K562 (cell line): ENCODE data around the gene CD300C. TPM values are rescaled to one million over a fixed set of nuclear protein-coding genes. Genes with fewer than 3 reads are reported as not detected.
"Not testable (repeated sequence)": the region's sequence is repeated elsewhere in the genome, so short reads cannot be mapped to it uniquely, and the experiment has no call there.

Source experiments
- ATAC-seq: fragments of 200-7000 bp; cut with Tn5 transposase; 3 replicates; pipeline ENCODE4 v1.9.1; 2020; ENCODE audit warnings: moderate library complexity
- BruUV-seq: library from RNA; stranded (reverse); fragments of 400-500 nt; replicated peaks from 2 replicates; lab custom pipeline; 2021; lab: Mats Ljungman, UMichigan
- CTCF ChIA-PET: fragments of 300-600 bp; formaldehyde crosslinking; extraction: SDS; loops from one replicate; lab custom pipeline; 2021; ENCODE audit warnings: low intra/inter-chr PET ratio; lab: Yijun Ruan, JAX
- POLR2A ChIA-PET: fragments of 300-600, 350-650 bp; sonication (Branson Sonifier 250); formaldehyde crosslinking; extraction: SDS; loops from one replicate; lab custom pipeline; 2021; ENCODE audit warnings: antibody characterized with exemption, inconsistent platforms; lab: Yijun Ruan, JAX
- DNase-seq, 4 experiments: peaks; one replicate each; pipeline versions ENCODE4 v3.0.0 to v3.0.0-alpha.2; 2011 to 2018; ENCODE audit warnings: low spot score in 3 of 4, mixed read lengths in 3 of 4; ENCODE audit errors: extremely low read depth in 1 of 4
- FAIRE-seq: peaks from 2 replicates; lab custom pipeline; 2011; peaks lifted over from hg19 to GRCh38; lab: Jason Lieb, UNC
- H2AFZ ChIP-seq: 2 replicates; pipeline ENCODE4 v1.6.0; 2011; ENCODE audit warnings: low read depth, low read length, control low read depth, inconsistent platforms
- H3K27ac ChIP-seq: fragments of 200-600 bp; 3 replicates; pipeline ENCODE4 v1.8.0; 2011; ENCODE audit warnings: low read depth, mild to moderate bottlenecking, control low read depth, inconsistent platforms, low read length, moderate library complexity, mixed read lengths; ENCODE audit errors: extremely low read depth
- H3K27me3 ChIP-seq, 2 experiments: fragments of 300-600 bp in 1 of 2; 2 replicates in 1 of 2; 3 replicates in 1 of 2; pipeline versions ENCODE4 v1.6.0 to v1.8.0; 2011; ENCODE audit warnings: inconsistent platforms in 2 of 2, low read length in 2 of 2, mild to moderate bottlenecking in 1 of 2, mixed read lengths in 1 of 2, moderate library complexity in 1 of 2; ENCODE audit not compliant: control insufficient read depth in 2 of 2, insufficient read depth in 2 of 2
- H3K36me3 ChIP-seq: fragments of 300-600 bp; 3 replicates; pipeline ENCODE4 v1.8.0; 2011; ENCODE audit warnings: mild to moderate bottlenecking, low read length, inconsistent platforms; ENCODE audit not compliant: control insufficient read depth, insufficient read depth
- H3K4me1 ChIP-seq, 2 experiments: fragments of 200-600 bp in 1 of 2; replicated peaks in 1 of 2; 2 replicates in 1 of 2; 3 replicates in 1 of 2; pipeline versions ENCODE4 v1.5.1 to v1.8.0; 2011; ENCODE audit warnings: inconsistent platforms in 2 of 2, low read length in 2 of 2, mild to moderate bottlenecking in 1 of 2, mixed read lengths in 1 of 2, moderate library complexity in 1 of 2; ENCODE audit not compliant: control insufficient read depth in 2 of 2, insufficient read depth in 2 of 2
- H3K4me2 ChIP-seq: 2 replicates; pipeline ENCODE4 v1.6.1; 2011; ENCODE audit warnings: low read length, control low read depth, inconsistent platforms, mixed read lengths; ENCODE audit not compliant: insufficient read depth
- H3K4me3 ChIP-seq: fragments of 200-600 bp; sonication (generic), shearing (Covaris generic); 2 replicates; pipeline ENCODE4 v1.5.1; 2016; ENCODE audit warnings: control low read depth, inconsistent platforms
- H3K79me2 ChIP-seq: fragments of 200-600 bp; 3 replicates; pipeline ENCODE4 v1.8.0; 2011; ENCODE audit warnings: low read length, inconsistent platforms; ENCODE audit not compliant: control insufficient read depth, insufficient read depth
- H3K9ac ChIP-seq, 2 experiments: 2 replicates each; pipeline versions ENCODE4 v1.6.0 to v1.6.1; 2011; ENCODE audit warnings: low read depth in 2 of 2, low read length in 2 of 2, control low read depth in 1 of 2, inconsistent platforms in 1 of 2, mild to moderate bottlenecking in 1 of 2, mixed read lengths in 1 of 2; ENCODE audit not compliant: insufficient read depth in 1 of 2
- H3K9me1 ChIP-seq: one replicate; pipeline ENCODE4 v1.6.0; 2011; ENCODE audit warnings: inconsistent platforms, mild to moderate bottlenecking, low read length, moderate library complexity; ENCODE audit not compliant: control insufficient read depth, insufficient read depth
- H3K9me3 ChIP-seq: replicated peaks from 2 replicates; pipeline ENCODE4 v1.5.1; 2011; ENCODE audit warnings: low read depth, low read length, inconsistent platforms; ENCODE audit not compliant: control insufficient read depth, insufficient read depth
- H4K20me1 ChIP-seq: replicated peaks from 2 replicates; pipeline ENCODE4 v1.6.1; 2011; ENCODE audit warnings: low read length, inconsistent platforms, mixed read lengths; ENCODE audit not compliant: control insufficient read depth, insufficient read depth
- ATF3 ChIP-seq, 2 experiments: fragments of 450-650 bp in 1 of 2; sonication (generic) in 1 of 2; formaldehyde crosslinking in 1 of 2; IDR thresholded peaks in 1 of 2; conservative IDR thresholded peaks in 1 of 2; 2 replicates each; pipeline versions ENCODE4 v1.6.1 to v1.8.1; 2016 to 2023; ENCODE audit warnings: mild to moderate bottlenecking in 2 of 2, moderate library complexity in 2 of 2, inconsistent platforms in 1 of 2, missing genetic modification reagents in 1 of 2
- BDP1 ChIP-seq: IDR thresholded peaks from 3 replicates; pipeline ENCODE4 v1.6.1; 2011; ENCODE audit not compliant: insufficient read length, insufficient read depth
- C11orf30 ChIP-seq: fragments of 450-650 bp; IDR thresholded peaks from 2 replicates; pipeline ENCODE4 v1.6.1; 2016; ENCODE audit warnings: low read depth, mild to moderate bottlenecking
- TBP ChIP-seq: optimal IDR thresholded peaks from 2 replicates; pipeline ENCODE3; 2011; ENCODE audit warnings: low read depth, low read length, improper control_type of control experiment
- THAP12 ChIP-seq: fragments of 250-450 bp; sonication (Bioruptor Pico); IDR thresholded peaks from 2 replicates; pipeline ENCODE4 v1.9.0; 2021; ENCODE audit warnings: mild to moderate bottlenecking, inconsistent platforms
- ZFP1 ChIP-seq: fragments of 450-650 bp; formaldehyde crosslinking; IDR thresholded peaks from 2 replicates; pipeline ENCODE4 v1.4.0; 2020; ENCODE audit warnings: mild to moderate bottlenecking, mixed read lengths
- ZNF431 ChIP-seq: sonication (generic); formaldehyde crosslinking; IDR thresholded peaks from 2 replicates; pipeline ENCODE4 v1.8.0; 2022; ENCODE audit warnings: mild to moderate bottlenecking, missing genetic modification reagents
- WGBS: fragments of 100-300 bp; shearing (Covaris generic); methylation state at CpG from one replicate; pipeline ENCODE4 v1.1.6; 2016; ENCODE audit warnings: low coverage, mixed read lengths; ENCODE audit not compliant: insufficient coverage; ENCODE audit errors: missing lambda C conversion rate; 5-methylcytosine and 5-hydroxymethylcytosine counted together
- in situ Hi-C: fragments of 300-500 bp; cut with MboI; formaldehyde crosslinking; loops from 4 replicates; pipeline ENCODE4 v1.15.0; 2018; ENCODE audit warnings: inconsistent platforms, mixed read lengths
- intact Hi-C: fragments of 100-400 bp; cut with micrococcal nuclease; formaldehyde crosslinking; loops from 2 replicates; pipeline ENCODE4 v1.14.2; 2022
- polyA plus RNA-seq, 8 experiments: library from polyadenylated mRNA; depleted of rRNA in 4 of 8; stranded (reverse) in 5 of 8; unstranded in 3 of 8; fragments of >200 nt; fragmentation: Nextera tagmentation in 2 of 8; fragmentation: Illumina TruSeq in 1 of 8; extraction: Ambion mirVana in 2 of 8; extraction: Trizol in 1 of 8; gene quantifications; 2 replicates each; pipeline versions ENCODE4 v1.2.1 to v1.2.3, GENCODE V29; 2011 to 2014; ENCODE audit warnings: inconsistent platforms in 1 of 8, missing spikeins in 1 of 8
- total RNA-seq, 7 experiments: library from RNA; depleted of rRNA in 6 of 7; stranded (reverse); fragments of >200 nt in 6 of 7; fragmentation: Illumina TruSeq in 2 of 7; extraction: Trizol in 2 of 7; gene quantifications; 2 replicates each; pipeline versions ENCODE4 v1.2.1 to v1.2.3, GENCODE V29; 2011 to 2021; ENCODE audit warnings: low replicate concordance in 1 of 7

The CD300C gene
- total and polyA plus RNA-seq, 9 of the 15 experiments (the other 6 are each of a cell fraction or from before 2014, with no cell fraction given): 0.04 to 0.16 (median 0.07) TPM; not detected in 6

DNA sequence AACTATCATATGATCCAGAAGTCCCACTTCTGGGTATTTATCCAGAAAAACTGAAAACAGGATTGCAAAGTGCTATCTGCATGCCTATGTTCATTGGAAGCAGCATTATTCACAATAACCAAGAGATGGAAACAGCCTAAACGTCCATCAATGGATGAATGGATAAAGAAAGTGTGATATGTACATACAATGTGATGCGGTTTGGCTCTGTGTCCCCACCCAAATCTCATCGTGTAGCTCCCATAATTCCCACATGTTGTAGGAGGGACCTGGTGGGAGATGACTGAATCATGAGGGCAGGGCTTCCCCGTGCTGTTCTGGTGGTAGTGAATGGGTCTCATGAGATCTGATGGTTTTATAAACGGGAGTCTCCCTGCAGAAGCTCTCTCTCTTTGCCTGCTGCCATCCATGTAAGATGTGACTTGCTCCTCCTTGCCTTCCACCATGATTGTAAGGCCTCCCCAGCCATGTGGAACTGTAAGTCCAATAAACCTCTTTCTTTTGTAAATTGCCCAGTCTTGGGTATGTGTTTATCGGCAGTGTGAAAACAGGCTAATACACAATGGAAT lies 27.4 kb downstream of the CD300C start:
- H3K36me3 ChIP-seq, CTCF ChIA-PET, H3K9me1 ChIP-seq, BruUV-seq, H3K4me1 ChIP-seq, FAIRE-seq, H3K4me3 ChIP-seq, in situ Hi-C loops, DNase-seq, intact Hi-C loops, H3K4me2 ChIP-seq, H3K9ac ChIP-seq: not testable (repeated sequence)
- WGBS: 2% methylated on average over 6 of the region's 6 CpGs
- peaks cover 13% of the 10 kb centered on the region for H3K9me3 ChIP-seq
- peak; percentile 96 for TF ChIP-seq ZNF431 (CRISPR knock-in tag)
- TF ChIP-seq, all 486 proteins: peak for 1; not testable (repeated sequence) for 485
- ATAC-seq, H3K79me2 ChIP-seq, H4K20me1 ChIP-seq, H2AFZ ChIP-seq, H3K27ac ChIP-seq, POLR2A ChIA-PET: not testable (repeated sequence)
- peaks cover 11 to 32% of the 10 kb centered on the region in 2 experiments; a peak in 3 of 5 replicates for H3K27me3 ChIP-seq

DNA sequence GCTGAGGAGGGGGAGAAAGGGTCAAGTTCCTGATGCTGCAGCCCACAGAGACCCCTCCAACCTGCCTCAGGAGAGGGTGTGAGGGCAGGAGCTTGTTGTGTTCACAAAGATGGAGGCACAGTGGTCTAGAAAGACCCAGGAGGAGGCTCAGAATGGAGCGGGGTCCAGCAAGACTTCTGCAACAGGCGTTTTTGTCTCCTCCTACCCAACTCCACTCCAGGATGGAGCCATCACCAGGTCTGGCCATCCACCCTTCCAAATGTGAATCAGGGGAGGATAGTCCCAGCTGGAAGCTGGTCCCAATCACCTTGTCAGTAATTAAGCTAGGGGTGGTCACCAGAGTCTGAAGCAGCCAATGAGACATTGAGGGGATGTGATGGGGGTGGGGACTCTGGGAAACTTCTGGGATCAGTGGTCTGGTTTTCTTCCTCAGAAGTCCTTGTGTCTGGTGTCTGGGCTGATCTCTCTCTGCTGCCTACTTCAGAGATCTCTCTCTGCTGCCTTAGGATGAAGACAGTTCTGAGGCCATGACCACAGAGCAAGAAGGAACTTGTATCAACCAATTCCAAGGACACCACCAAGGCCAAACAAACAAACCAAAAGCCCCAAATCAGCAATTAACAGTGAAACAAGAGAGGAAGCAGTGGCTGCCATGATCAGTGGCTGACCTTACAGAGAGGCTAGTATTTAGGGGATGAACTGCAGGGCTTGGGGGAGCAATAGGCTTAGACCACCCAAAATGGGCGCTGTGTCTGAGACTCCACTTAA lies 29.2 kb downstream of the CD300C start:
- H3K9me3 ChIP-seq: peaks cover 13% of the 10 kb centered on the region
- H3K36me3 ChIP-seq: no peaks in the 10 kb centered on the region; the same call in 2 of the 3 replicates
- no peak overlapping the region for H3K4me2 ChIP-seq
- no TSS peak for BruUV-seq
- no peak overlapping the region for H2AFZ ChIP-seq
- in situ Hi-C loops (no loop called here), intact Hi-C loops (no loop called here)
- no peak overlapping the region for H3K9ac ChIP-seq
- H3K27me3 ChIP-seq: peaks cover 8 to 14% of the 10 kb centered on the region in 2 experiments; a peak in 3 of 5 replicates
- 0% methylated on average over 3 of the region's 3 CpGs for WGBS
- H3K4me1 ChIP-seq: no peaks in the 10 kb centered on the region
- H3K9me1 ChIP-seq: no peaks in the 10 kb centered on the region
- DNase-seq: no peak
- H4K20me1 ChIP-seq: no peaks in the 10 kb centered on the region
- ATAC-seq: no peak
- ChIA-PET POLR2A (no interaction called here), CTCF (no interaction called here)
- FAIRE-seq: no peak
- H3K27ac ChIP-seq: no peak overlapping the region
- no peak overlapping the region for H3K4me3 ChIP-seq
- H3K79me2 ChIP-seq: no peaks in the 10 kb centered on the region
- TF ChIP-seq C11orf30 (no peak), ATF3 (IDR thresholded peaks at IDR 0.05) (no peak), ATF3 (CRISPR knock-in tag; conservative IDR thresholded peaks at IDR 0.05) (no peak), ZFP1 (CRISPR knock-in tag) (no peak), BDP1 (no peak), THAP12 (no peak), TBP (no peak)
